ENCODE measurements around the gene HNRNPC.
"Not testable (repeated sequence)": the region's sequence is repeated elsewhere in the genome, so short reads cannot be mapped to it uniquely, and the experiment has no call there.

The HNRNPC gene

DNA sequence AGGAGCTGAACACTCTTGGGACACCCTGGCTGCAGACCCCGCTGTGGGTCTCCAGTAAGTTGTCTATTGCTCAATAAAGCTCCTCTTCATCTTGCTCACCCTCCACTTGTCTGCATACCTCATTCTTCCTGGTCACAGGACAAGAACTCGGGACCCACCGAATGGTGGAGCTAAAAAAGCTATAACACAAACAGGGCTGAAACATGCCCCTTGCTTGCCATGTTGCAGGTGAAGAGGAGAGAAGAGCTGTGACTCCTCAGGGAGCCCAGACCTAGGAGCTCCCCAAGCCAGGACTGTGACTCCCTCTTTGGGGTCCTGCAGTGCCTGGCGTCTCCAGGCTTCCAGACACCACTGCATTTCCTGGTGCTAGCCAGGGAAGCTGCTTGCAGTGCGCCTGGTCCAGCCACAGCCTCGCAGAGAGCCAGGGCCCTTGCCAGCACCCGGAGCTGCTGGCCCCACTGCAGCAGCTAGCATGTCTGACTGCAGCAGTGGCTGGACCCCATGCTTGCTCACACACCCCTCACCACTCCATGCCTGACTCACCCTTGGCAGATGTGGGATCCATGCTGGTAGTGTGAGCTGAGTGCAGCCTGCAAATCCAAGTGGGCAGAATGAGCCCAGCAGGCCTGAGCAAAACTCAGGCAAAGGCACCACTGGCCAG lies 76.2 kb downstream of the HNRNPC start:
- peaks cover 2 to 6% of the 10 kb centered on the region in 2 donors for H3K9me3 Mint-ChIP-seq
- H3K4me3 Mint-ChIP-seq, result peak overlapping the region; percentile 76 to 78
- H3K27ac Mint-ChIP-seq, result no peak overlapping the region

DNA sequence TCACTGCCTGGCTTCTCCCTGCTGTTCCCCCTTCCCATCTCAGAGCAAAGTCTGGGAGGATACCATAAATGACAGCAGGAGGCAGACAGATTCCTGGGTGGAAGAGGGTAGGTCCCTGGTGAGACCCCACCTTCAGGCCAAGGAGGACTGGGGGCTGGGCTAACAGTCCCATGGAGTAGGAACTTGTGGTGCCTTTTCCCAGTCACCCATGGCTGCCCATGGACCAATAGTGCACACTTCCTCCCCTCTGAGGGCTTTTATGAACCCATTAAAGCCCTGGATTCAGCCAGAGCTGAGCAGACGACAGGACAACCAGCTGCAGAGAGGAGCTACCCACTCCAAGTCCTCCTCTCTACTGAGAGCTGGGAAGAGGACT lies 76.8 kb downstream of the HNRNPC start:
- no peak for ATAC-seq (replicated peaks)
- H3K4me3 Mint-ChIP-seq, result peak overlapping the region; percentile 76 to 78
- no peaks in the 10 kb centered on the region for H3K36me3 Mint-ChIP-seq
- peaks cover 0 to under 1% of the 10 kb centered on the region in 2 donors for H3K9me3 Mint-ChIP-seq
- H3K27ac Mint-ChIP-seq, result no peak overlapping the region
- no peak for DNase-seq
- peaks cover 9 to 17% of the 10 kb centered on the region in 2 donors for H3K4me1 Mint-ChIP-seq
- H3K27me3 Mint-ChIP-seq, result no peaks in the 10 kb centered on the region

More for the DNA sequence above, 76.2 kb downstream of the HNRNPC start:
- no peaks in the 10 kb centered on the region for H3K27me3 Mint-ChIP-seq
- no peak for DNase-seq
- ATAC-seq (replicated peaks), result no peak
- H3K4me1 Mint-ChIP-seq, result peaks cover 9 to 17% of the 10 kb centered on the region in 2 donors
- H3K36me3 Mint-ChIP-seq, result peaks cover 0 to 5% of the 10 kb centered on the region in 2 donors

DNA sequence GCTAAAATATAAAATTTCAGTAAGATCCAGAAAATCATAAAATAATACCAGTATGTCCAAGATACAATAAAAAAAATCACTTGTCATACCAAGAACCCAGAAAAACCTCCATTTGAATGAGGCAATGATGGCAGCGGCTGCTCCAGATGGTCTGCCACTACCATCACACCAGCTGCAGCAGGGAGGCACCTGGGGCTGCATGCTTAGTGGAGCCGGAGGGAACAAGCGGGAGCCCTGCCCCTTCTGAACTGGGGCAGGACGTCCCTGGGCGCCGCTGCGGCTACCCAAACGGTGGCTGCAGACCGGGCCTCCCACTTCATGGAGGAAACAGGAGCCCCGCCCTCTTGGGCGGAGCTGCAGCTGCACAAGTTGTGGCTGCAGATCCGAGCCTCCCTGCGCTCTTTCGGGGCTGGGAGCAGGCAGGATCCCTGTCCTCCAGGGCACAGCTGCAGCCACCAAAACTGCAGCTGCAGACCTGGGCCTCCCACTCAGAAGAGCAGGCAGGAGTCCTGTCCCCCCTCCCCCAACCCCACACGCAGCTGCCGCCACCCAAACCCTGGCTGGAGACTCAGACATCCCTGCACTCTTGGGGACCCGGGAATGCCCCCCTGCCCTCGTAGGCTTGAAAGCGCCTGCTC lies 77.3 kb downstream of the HNRNPC start:
- no peaks in the 10 kb centered on the region for H3K9me3 Mint-ChIP-seq
- H3K4me3 Mint-ChIP-seq, result peak overlapping the region; percentile 76 to 78
- DNase-seq, result peak; percentile 70
- no peaks in the 10 kb centered on the region for H3K27me3 Mint-ChIP-seq
- H3K27ac Mint-ChIP-seq, result peak overlapping the region; percentile 76
- peak; percentile 96 to 97 for ATAC-seq (replicated peaks)
- H3K36me3 Mint-ChIP-seq, result no peaks in the 10 kb centered on the region
- H3K4me1 Mint-ChIP-seq, result peaks cover 9 to 17% of the 10 kb centered on the region in 2 donors

DNA sequence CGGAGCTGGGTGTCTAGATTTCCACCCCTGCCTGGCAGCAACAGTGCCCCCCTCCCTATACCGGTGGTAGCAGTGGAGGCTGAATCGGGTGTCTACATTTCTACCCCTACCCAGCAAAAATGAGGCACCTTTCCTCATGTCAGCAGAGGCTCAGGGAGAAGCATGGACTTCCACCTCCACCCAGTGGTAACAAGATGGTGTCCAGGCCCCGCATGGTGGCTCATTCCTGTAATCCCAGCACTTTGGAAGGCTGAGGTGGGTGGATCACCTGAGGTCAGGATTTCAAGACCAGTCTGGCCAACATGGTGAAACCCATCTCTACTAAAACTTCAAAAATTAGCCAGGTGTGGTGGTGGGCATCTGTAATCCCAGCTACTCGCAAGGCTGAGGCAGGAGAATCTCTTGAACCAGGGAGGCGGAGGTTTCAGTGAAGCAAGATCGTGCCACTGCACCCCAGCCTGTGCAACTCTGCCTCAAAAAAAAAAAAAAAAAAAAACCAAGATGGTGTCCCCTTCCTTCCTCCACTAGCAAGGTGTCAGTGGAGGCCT lies 77.9 kb downstream of the HNRNPC start:
- no peak for DNase-seq
- Mint-ChIP-seq H3K4me1 (peaks cover 9 to 17% of the 10 kb centered on the region in 2 donors), H3K27me3 (no peaks in the 10 kb centered on the region), H3K9me3 (no peaks in the 10 kb centered on the region), H3K27ac (peak overlapping the region; percentile 76), H3K4me3 (peak overlapping the region; percentile 76 to 78), H3K36me3 (no peaks in the 10 kb centered on the region)
- ATAC-seq (replicated peaks), result peak; percentile 10 to 17

DNA sequence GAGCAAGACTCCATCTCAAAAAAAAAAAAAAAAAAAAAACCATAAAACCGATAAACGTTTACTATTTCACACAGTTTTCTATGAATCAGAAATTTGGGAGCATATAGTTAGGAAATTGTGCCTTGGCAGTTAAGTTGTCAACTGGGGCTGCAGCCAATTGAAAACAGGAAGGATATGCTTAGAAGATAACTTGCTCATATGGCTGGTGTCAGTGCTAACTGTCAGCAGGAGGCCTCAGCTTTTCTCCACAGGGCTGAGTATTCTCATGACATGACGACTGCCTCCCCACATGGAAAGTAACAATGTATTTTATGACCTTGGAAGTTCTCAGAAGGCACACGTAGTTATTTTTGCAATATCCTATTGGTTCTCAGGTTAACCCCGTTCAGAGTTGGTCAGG lies 83.8 kb downstream of the HNRNPC start:
- no peaks in the 10 kb centered on the region for H3K4me1 Mint-ChIP-seq
- no peak for DNase-seq
- peaks cover 14 to 20% of the 10 kb centered on the region in 2 donors for H3K27me3 Mint-ChIP-seq
- H3K4me3 Mint-ChIP-seq, result no peak overlapping the region
- peaks cover 3 to 13% of the 10 kb centered on the region in 2 donors for H3K9me3 Mint-ChIP-seq
- no peak overlapping the region for H3K27ac Mint-ChIP-seq
- ATAC-seq (replicated peaks), result no peak
- peaks cover 0 to 3% of the 10 kb centered on the region in 2 donors for H3K36me3 Mint-ChIP-seq

DNA sequence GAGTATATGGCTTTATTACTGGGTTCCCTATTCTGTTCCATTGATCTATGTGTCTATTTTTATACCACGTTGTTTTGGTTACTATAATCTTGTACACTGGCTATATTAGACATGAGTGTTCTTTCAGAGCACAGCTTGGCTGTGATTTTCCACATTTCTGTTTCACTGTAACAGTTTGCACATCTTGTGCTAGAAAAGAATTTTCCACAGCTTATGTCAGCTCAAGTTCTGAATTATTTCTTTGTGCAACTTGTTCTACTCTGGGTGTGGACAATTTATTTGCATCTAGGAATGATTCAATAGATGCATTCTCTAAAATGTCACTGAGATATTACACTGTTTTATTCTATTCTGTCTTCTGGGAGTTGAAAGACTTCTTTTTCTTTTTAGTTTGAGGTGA lies 85.0 kb downstream of the HNRNPC start:
- Mint-ChIP-seq H3K4me3 (no peak overlapping the region), H3K36me3 (peaks cover 0 to 3% of the 10 kb centered on the region in 2 donors), H3K9me3 (peaks cover 3 to 13% of the 10 kb centered on the region in 2 donors), H3K27me3 (peaks cover 14 to 22% of the 10 kb centered on the region in 2 donors), H3K4me1 (no peaks in the 10 kb centered on the region), H3K27ac (no peak overlapping the region)
- ATAC-seq (replicated peaks), result no peak
- DNase-seq, result no peak

DNA sequence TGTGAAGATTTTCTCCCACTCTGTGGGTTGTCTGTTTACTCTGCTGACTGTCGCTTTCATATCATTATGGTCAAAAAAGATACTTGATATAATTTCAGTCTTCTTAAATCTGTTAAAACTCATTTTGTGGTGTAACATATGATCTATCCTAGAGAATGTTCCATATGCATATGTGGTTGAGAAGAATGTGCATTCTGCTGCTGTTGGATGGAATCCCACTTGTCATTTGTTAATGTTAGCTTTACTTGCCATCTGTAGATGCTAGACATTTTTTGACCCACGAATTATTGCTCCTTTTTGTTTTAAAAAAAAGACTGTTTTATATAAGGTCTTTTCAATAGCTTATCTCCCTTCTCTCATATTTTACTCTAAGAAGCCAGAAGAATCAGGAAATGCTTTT lies 87.1 kb downstream of the HNRNPC start:
- Mint-ChIP-seq H3K27ac (no peak overlapping the region), H3K36me3 (peaks cover 0 to 3% of the 10 kb centered on the region in 2 donors), H3K4me1 (no peaks in the 10 kb centered on the region), H3K9me3 (peaks cover 6 to 18% of the 10 kb centered on the region in 2 donors), H3K4me3 (no peak overlapping the region), H3K27me3 (peaks cover 14 to 30% of the 10 kb centered on the region in 2 donors)
- no peak for DNase-seq
- ATAC-seq (replicated peaks), result no peak

DNA sequence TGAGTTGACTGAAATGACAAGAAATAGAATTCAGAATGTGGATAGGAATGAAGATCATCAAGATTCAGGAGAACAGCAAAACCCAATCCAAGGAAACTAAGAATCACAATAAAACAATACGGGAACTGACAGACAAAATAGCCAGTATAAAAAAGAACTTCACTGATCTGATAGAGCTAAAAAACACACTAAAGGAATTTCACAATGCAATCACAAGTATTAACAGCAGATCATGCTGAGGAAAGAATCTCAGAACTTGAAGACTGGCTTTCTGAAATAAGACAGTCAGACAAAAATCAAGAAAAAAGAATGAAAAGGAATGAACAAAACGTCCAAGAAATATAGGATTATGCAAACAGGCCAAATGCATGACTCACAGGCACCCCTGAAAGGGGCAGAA lies 98.1 kb downstream of the HNRNPC start:
- ATAC-seq (replicated peaks), result no peak

DNA sequence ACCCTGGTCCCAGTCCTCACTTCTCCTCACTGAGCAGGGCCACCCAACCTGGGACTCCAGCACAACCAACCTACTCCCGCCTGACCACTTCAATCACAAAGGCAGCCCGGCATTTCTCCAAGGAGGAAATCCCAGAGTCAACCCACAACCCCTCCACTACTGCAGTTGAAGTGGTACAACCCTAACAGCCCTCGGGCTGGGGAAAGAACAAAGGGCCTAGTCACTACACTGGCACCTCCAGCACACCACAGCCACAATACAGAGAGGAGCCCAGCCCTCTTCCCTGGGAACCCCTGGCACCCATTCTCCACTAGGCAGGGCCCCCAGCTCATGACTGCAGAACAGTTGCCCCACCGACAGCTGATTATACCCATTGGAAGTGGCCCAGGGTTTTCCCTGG lies 99.7 kb downstream of the HNRNPC start:
- DNase-seq (no peak), ATAC-seq (replicated peaks) (no peak)
- Mint-ChIP-seq H3K27me3 (peaks cover 57 to 63% of the 10 kb centered on the region in 2 donors), H3K27ac (no peak overlapping the region), H3K4me3 (no peak overlapping the region), H3K4me1 (no peaks in the 10 kb centered on the region), H3K9me3 (peaks cover 4% of the 10 kb centered on the region in 2 donors), H3K36me3 (no peaks in the 10 kb centered on the region)

More for the DNA sequence above, 98.1 kb downstream of the HNRNPC start:
- no peak for DNase-seq
- Mint-ChIP-seq H3K9me3 (peaks cover 4% of the 10 kb centered on the region in 2 donors), H3K36me3 (no peaks in the 10 kb centered on the region), H3K27ac (no peak overlapping the region), H3K27me3 (peaks cover 58 to 64% of the 10 kb centered on the region in 2 donors), H3K4me3 (no peak overlapping the region), H3K4me1 (no peaks in the 10 kb centered on the region)

DNA sequence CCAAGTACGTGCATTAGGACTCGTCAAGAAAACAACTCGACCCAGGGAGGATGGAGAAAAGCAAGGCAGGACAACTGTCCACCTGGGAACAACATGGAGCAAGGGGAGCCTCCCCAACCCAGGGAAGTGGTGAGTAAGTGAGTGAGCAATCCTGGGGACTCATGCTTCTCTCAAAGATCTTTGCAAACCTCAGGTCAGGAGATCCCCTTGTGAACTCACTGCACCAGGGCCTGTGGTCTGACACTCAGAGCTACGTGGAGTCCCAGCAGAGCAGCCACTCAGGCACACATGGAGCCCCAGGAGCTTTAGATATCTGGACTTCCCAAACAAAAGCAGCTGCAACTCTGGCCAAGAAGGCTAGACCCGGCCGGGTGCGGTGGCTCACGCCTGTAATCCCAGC lies 101.2 kb downstream of the HNRNPC start:
- H3K4me3 Mint-ChIP-seq, result no peak overlapping the region
- H3K27me3 Mint-ChIP-seq, result peaks cover 55 to 57% of the 10 kb centered on the region in 2 donors
- H3K27ac Mint-ChIP-seq, result no peak overlapping the region
- ATAC-seq (replicated peaks) (no peak), DNase-seq (no peak)
- H3K9me3 Mint-ChIP-seq, result peaks cover 2 to 4% of the 10 kb centered on the region in 2 donors
- H3K4me1 Mint-ChIP-seq, result no peaks in the 10 kb centered on the region
- no peaks in the 10 kb centered on the region for H3K36me3 Mint-ChIP-seq

DNA sequence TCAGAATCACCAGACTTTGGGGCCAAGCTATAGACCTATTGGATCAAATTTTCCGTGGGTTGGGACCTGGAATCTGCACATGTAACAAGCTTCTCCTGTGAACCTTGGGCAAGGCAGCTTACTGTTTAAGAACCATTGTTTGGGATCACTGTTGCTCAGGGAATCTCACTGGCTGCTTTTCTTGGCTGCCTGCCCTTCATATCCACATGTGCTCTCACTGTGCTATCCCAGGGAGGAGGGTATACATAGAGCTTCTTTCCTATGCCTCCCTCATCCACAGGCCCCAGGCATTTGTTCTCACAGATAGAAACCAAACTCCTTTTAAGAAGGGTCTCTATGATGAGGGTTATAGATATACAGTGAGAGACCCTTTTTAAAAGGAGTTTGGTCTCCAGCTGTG lies 103.6 kb downstream of the HNRNPC start:
- not testable (repeated sequence) for ATAC-seq (replicated peaks); H3K27ac Mint-ChIP-seq; H3K36me3 Mint-ChIP-seq; DNase-seq; H3K4me3 Mint-ChIP-seq; H3K4me1 Mint-ChIP-seq; H3K9me3 Mint-ChIP-seq
- H3K27me3 Mint-ChIP-seq, result peaks cover 54% of the 10 kb centered on the region in 2 donors

DNA sequence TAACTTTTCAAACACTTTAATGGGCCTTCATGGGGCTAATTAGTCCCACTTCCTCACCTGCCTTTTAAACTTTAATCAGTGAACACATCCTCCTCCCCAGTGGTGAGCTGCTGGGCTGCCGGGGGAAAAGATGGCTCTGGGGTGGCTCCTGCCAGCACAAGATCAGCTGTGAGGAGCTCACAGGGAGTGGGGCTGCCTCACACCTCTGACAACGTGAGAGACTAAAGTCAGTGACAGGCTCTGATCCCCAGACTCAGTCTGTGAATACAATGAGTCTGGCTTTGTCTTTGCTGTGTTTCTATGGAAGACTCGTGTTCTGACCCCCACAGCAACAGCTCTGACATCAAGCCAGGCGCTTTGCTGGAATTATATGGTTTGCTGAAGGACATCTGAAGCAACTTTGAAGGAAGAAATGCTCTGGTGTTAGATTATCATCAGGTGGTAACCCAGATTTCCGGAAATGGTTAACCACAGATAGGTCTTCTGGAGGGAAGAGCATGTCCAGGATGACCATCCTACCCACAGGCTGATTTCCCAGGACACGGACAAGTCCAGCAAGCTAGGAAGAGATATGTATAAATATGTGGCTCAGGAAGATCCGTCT lies 104.1 kb downstream of the HNRNPC start:
- H3K27me3 Mint-ChIP-seq, result peaks cover 48 to 50% of the 10 kb centered on the region in 2 donors
- not testable (repeated sequence) for H3K4me3 Mint-ChIP-seq; H3K4me1 Mint-ChIP-seq; H3K27ac Mint-ChIP-seq; H3K9me3 Mint-ChIP-seq; ATAC-seq (replicated peaks); H3K36me3 Mint-ChIP-seq; DNase-seq

DNA sequence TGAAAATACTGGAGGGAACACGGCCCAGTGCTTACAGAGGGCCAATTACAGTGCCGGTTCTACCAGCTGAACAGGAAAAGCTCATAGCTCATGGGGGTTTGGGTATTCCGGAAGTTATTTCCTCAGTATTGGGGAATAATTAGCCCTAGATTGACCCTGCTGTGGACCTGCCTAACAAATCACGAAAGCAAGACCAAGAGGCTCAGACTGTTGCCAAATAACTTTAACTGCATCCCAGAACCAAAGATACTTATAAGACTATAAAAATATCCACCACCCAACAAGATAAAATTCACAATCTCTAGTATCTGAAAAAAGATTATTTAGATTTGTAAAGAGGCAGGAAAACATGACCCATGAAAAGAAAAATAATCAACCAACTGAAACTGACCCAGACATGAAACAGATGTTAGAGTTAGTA lies 105.4 kb downstream of the HNRNPC start:
- Mint-ChIP-seq H3K27ac (peak overlapping the region; percentile 9), H3K36me3 (no peaks in the 10 kb centered on the region), H3K4me3 (no peak overlapping the region), H3K4me1 (no peaks in the 10 kb centered on the region), H3K9me3 (no peaks in the 10 kb centered on the region), H3K27me3 (peaks cover 38 to 42% of the 10 kb centered on the region in 2 donors)
- no peak for ATAC-seq (replicated peaks)
- no peak for DNase-seq

DNA sequence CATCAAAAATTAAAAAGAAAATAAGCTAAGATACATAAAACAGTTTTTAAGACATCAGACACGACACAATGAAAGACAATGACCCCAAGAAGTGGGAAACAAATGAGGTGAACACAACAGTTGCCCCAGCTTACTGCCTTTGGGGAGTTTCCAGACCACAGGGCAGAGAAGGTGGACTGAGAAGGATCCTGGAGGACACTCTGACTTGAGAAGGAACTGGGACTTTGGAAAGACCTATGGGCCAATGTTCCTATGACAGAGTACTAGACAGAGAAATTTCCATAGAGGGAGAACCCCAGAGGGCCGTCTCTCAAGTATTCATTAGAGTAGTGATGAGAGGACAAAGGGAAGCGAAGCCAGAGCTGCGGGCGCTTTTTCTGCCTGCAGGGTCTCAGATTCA lies 107.2 kb downstream of the HNRNPC start:
- Mint-ChIP-seq H3K9me3 (no peaks in the 10 kb centered on the region), H3K4me1 (no peaks in the 10 kb centered on the region), H3K27ac (no peak overlapping the region), H3K27me3 (peaks cover 41 to 52% of the 10 kb centered on the region in 2 donors), H3K4me3 (no peak overlapping the region), H3K36me3 (no peaks in the 10 kb centered on the region)
- DNase-seq (no peak), ATAC-seq (replicated peaks) (no peak)
